GM12801 (cell line): Measurements from ENCODE around the gene FAAP24.

Experiments
- TF ChIP-seq, protein P1 (sequence below): IDR thresholded peaks from one replicate; pipeline ENCODE4 v1.5.1; 2011; ENCODE audit warnings: control low read depth; ENCODE audit not compliant: insufficient read length; ENCODE audit errors: extremely low read depth

FAAP24 gene, protein sequence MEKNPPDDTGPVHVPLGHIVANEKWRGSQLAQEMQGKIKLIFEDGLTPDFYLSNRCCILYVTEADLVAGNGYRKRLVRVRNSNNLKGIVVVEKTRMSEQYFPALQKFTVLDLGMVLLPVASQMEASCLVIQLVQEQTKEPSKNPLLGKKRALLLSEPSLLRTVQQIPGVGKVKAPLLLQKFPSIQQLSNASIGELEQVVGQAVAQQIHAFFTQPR

DNA sequence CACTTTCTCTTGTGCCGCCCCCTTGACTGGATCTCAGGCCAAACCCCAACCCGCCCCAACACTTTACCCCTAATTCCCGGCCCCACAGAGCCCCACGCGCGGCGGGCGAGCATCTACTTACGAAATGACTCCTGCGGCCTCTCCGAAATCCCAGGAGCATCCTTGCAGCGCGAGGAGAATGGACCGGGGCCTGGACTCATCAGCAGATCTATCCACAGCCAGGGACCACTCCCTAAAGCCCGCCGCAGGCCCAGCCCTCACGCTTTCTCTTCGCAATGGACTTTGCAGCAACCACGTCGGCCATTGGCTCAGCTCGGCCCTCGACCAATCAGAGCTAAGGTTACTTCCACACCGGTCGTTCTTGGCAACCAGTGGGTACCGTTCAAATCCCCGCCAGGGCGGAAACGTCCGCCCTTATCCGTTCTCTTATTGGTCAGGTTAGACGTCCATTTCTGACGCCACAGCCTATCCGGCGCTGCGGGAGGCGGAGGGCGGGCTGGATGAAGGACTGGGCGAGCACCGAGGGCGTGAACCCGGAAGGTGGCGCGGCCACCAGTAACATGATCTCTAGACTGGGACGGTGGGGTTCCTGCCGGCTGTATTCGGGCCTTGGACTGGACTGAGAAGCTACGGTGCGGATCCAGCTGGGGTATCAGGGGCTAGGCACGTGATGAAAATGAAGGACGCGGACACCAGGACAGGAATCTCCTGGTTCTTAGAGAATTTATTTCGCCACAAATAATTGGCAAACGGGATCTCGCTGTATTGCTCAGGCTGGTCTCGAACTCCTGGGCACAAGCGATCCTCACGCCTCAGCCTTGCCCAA lies at the start of gene FAAP24, which contains the start of gene CEP89:
FAAP24 (plus strand) TSS at position 528 of the 826 bp plus-strand sequence. CDS start 955 bp downstream, outside the sequence.
CEP89 (minus strand) TSS at position 244 of the 826 bp plus-strand sequence; CDS start at position 160, 84 bp downstream.
- TF ChIP-seq, protein P1, sequence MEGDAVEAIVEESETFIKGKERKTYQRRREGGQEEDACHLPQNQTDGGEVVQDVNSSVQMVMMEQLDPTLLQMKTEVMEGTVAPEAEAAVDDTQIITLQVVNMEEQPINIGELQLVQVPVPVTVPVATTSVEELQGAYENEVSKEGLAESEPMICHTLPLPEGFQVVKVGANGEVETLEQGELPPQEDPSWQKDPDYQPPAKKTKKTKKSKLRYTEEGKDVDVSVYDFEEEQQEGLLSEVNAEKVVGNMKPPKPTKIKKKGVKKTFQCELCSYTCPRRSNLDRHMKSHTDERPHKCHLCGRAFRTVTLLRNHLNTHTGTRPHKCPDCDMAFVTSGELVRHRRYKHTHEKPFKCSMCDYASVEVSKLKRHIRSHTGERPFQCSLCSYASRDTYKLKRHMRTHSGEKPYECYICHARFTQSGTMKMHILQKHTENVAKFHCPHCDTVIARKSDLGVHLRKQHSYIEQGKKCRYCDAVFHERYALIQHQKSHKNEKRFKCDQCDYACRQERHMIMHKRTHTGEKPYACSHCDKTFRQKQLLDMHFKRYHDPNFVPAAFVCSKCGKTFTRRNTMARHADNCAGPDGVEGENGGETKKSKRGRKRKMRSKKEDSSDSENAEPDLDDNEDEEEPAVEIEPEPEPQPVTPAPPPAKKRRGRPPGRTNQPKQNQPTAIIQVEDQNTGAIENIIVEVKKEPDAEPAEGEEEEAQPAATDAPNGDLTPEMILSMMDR, result no peak

DNA sequence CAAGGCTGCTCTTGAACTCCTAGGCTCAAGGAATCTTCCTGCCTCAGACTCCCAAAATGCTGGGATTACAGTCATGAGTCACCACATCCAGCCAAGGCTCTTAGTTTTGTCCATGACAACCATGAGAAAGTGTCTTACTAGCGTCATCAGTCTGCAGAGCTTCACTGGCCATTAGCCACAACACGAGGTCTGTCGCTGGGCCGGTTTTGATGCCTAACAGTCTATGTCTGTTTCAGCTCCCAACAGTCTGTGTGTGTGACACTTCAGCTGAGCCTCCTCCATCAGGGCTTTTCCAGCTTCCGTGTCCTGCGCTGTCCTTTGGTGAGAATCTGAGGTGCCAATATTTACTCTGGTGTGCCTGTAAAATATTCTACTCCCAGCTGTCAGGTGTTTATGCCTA lies 47.8 kb upstream of the FAAP24 start:
- TF ChIP-seq, protein P1, result no peak

DNA sequence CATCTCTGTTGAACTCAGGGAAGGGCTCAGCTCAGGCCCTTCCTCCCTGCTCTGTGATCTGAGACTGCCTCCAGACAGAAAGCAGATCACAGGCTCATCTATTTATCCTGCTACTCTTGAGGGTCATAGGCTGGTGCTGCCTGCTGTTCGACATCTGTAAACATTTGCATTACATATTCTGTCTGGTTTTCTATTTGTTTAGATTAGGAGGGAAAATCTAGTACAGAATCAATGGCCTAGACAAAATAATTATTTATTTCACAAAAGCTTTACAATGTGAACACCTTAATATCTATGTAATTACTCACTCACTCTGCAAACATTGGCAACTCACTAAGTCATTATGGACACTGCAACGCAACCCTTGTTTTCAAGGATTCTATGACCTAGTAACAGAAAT lies 43.2 kb upstream of the FAAP24 start:
- TF ChIP-seq, protein P1, result no peak

DNA sequence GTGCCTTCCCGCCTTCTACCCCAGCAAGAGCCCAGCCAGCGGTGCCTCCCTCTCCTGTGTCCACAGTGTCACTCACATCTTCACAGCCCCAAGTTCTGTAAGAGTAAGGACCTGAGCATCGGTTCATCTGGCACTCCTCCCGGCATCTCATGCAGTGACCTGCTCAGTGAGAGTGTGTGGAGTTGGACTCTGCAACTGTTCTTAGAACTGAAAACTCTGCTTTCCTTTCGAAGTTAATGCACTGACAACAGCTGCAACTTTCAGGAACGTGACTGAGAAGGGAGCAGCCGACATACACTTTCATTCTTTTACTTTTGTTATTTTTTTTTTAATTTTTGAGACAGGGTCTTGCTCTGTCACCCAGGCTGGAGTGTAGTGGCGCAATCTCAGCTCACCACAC lies 41.5 kb upstream of the FAAP24 start:
- TF ChIP-seq, protein P1, result no peak

DNA sequence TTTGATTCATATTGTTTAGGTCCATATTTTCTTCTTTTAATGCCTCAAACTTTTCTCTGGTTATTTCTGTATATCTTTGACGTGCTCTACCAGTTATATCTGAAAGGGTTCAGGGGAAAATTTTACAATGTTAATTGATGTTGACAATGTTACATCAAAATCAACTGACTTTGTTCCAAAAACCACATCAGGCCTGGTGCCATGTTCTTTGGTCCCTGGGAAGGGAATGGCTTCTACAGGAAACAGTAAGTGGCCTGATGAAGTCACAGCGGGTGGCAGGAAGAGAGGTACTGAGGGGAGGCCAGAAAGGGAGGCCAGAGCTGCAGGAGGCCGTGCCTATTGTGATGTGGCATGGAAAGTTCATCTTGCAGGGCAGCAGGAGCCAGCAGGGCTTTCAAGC lies 38.5 kb upstream of the FAAP24 start:
- TF ChIP-seq, protein P1, result no peak

DNA sequence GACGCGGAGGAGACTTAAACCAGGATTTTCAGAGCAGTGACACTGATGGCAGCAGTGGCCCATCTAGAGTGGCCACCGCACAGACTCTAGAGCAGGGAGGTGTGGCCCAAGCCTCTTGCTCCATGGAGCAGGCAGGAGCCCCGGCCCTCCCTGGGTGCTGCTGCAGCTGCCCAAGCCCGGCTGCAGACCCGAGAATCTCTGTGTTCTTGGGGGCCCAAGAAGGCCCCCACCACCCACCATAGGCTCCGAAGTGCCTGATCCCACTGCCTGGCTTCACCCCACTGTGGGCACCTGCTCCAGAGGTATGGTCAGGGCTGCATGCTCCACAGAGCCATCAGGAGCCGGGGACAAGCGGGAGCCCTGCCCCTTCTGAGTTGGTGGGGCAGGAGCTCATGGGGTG lies 36.4 kb upstream of the FAAP24 start:
- TF ChIP-seq, protein P1, result no peak

DNA sequence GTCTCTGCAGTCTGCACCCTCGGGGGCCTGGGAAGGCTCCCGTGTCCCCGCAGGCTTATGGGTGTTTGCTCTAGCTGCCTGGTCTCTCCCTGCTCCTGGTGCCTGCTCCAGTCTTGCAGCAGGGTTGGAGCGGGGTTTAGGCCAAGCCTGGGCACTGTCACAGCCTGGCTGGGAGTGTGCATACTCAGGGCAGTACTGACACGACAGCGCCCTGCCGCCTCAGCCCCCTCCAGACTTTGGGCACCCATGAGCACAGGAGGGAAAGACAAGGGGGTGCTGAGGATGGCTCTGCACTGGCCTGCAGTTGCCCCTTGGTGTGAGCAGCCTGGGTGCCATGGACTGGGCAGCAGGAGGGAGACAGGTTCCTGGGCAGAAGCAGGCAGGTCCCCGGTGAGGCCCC lies 36.0 kb upstream of the FAAP24 start:
- TF ChIP-seq, protein P1, result no peak
